Panc1 (cell line): ENCODE measurements around the gene TGM3. TPM values are rescaled to one million over a fixed set of nuclear protein-coding genes. Genes with fewer than 3 reads are reported as not detected.

Experiments
- ATAC-seq: fragments of 200-7000 bp; cut with Tn5 transposase; 2 replicates; pipeline ENCODE4 v1.9.1; 2020; ENCODE audit warnings: mild to moderate bottlenecking, moderate library complexity
- BruUV-seq: library from RNA; stranded (reverse); fragments of 400-500 nt; replicated peaks from 2 replicates; lab custom pipeline; 2021; lab: Mats Ljungman, UMichigan
- CTCF ChIA-PET: fragments of 300-600 bp; sonication (Branson Sonifier 250); formaldehyde crosslinking; loops from one replicate; lab custom pipeline; 2022; ENCODE audit warnings: antibody characterized with exemption; lab: Charles Lee
- POLR2A ChIA-PET: fragments of 300-600 bp; sonication (Branson Sonifier 250); formaldehyde crosslinking; loops from one replicate; lab custom pipeline; 2022; ENCODE audit warnings: antibody characterized with exemption; lab: Charles Lee
- DNase-seq: peaks from one replicate; pipeline ENCODE4 v3.0.0-alpha.2; 2010; ENCODE audit warnings: low read depth, low spot score
- H3K27ac ChIP-seq: 2 replicates; pipeline ENCODE4 v1.5.1; 2011; ENCODE audit warnings: mild to moderate bottlenecking, low read length, inconsistent platforms
- H3K27me3 ChIP-seq: fragments of 200-500 bp; sonication (Bioruptor generic); 2 replicates; pipeline ENCODE4 v1.6.0; 2014; ENCODE audit warnings: low read length, inconsistent platforms; ENCODE audit not compliant: control insufficient read depth, insufficient read depth
- H3K36me3 ChIP-seq: fragments of 200-500 bp; sonication (Bioruptor generic); 2 replicates; pipeline ENCODE4 v1.5.1; 2014; ENCODE audit warnings: inconsistent platforms, mild to moderate bottlenecking, low read length, moderate library complexity; ENCODE audit not compliant: control insufficient read depth, insufficient read depth
- H3K4me1 ChIP-seq: 2 replicates; pipeline ENCODE4 v1.5.1; 2011; ENCODE audit warnings: inconsistent platforms, mild to moderate bottlenecking, low read length, moderate library complexity; ENCODE audit not compliant: control insufficient read depth, insufficient read depth
- H3K4me3 ChIP-seq, 2 experiments: 2 replicates each; pipeline ENCODE4 v1.5.1; 2011 to 2012; ENCODE audit warnings: low read depth in 2 of 2, low read length in 2 of 2, mild to moderate bottlenecking in 2 of 2, inconsistent platforms in 1 of 2, moderate library complexity in 1 of 2
- H3K9me3 ChIP-seq: fragments of 200-500 bp; sonication (Bioruptor generic); 2 replicates; pipeline ENCODE4 v1.5.1; 2014; ENCODE audit warnings: low read depth, mild to moderate bottlenecking, inconsistent platforms, low read length, moderate library complexity; ENCODE audit not compliant: control insufficient read depth, insufficient read depth
- POLR2AphosphoS5 ChIP-seq: IDR thresholded peaks from 2 replicates; pipeline ENCODE4 v1.6.1; 2012; ENCODE audit warnings: mild to moderate bottlenecking, low read depth, low read length, moderate library complexity
- SIN3A ChIP-seq: IDR thresholded peaks from 2 replicates; pipeline ENCODE4 v1.6.1; 2012; ENCODE audit warnings: low read depth, mild to moderate bottlenecking, low read length, moderate library complexity, borderline replicate concordance; ENCODE audit not compliant: insufficient read depth
- TCF7L2 ChIP-seq: IDR thresholded peaks from 2 replicates; pipeline ENCODE4 v1.6.1; 2011; ENCODE audit warnings: mild to moderate bottlenecking, low read depth, low read length, inconsistent platforms
- in situ Hi-C: cut with HindIII; loops from 2 replicates; pipeline ENCODE4 v1.10.0; 2016; ENCODE audit warnings: low sequenced_read_pairs, low pct_unique_long_range_greater_than_20kb
- intact Hi-C: fragments of 100-400 bp; cut with micrococcal nuclease; formaldehyde crosslinking; loops from one replicate; pipeline ENCODE4 v1.10.0; 2022; ENCODE audit not compliant: unreplicated experiment
- total RNA-seq: library from RNA; stranded (reverse); gene quantifications from one replicate; pipeline ENCODE4 v1.2.1, GENCODE V29; 2021; ENCODE audit not compliant: unreplicated experiment
- TF ChIP-seq, protein P1 (sequence below): fragments of 450-650 bp; IDR thresholded peaks from 2 replicates; pipeline ENCODE4 v1.5.1; 2017; ENCODE audit warnings: mild to moderate bottlenecking
- TF ChIP-seq, protein P2 (sequence below), 2 experiments: IDR thresholded peaks; 2 replicates each; pipeline ENCODE4 v1.6.1; 2011 to 2012; ENCODE audit warnings: low read depth in 2 of 2, control low read depth in 1 of 2, low read length in 1 of 2, mild to moderate bottlenecking in 1 of 2, moderate library complexity in 1 of 2; ENCODE audit not compliant: insufficient read depth in 1 of 2

TGM3 gene
- total RNA-seq, 1 experiment from 2014 or later: not detected

DNA sequence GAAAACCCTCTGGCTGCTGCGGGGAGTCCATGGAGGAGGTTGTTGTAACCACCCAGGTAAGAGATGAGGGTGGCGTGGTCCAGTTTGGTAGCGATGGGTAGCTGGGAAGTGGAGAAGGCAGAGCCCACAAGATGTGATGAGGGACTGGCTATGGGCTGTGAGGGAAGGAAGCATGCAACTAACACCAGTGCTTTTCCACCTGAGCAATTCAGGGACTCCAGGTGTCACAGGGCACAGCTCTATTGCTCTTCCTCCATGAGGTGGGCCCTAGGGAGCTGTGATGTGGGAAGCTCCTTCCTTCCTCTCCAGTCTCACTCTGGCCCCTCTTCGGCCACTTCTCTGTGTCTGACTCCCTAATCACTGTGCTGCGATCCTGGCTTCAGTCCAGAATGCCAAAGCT lies 52.5 kb downstream of the TGM3 start:
- ATAC-seq: no peak
- H3K4me1 ChIP-seq: no peaks in the 10 kb centered on the region
- CTCF ChIA-PET: no interaction called here
- POLR2A ChIA-PET: no interaction called here
- no peaks in the 10 kb centered on the region for H3K27me3 ChIP-seq
- in situ Hi-C loops (no loop called here), intact Hi-C loops (no loop called here)
- no peak overlapping the region for H3K4me3 ChIP-seq
- no peaks in the 10 kb centered on the region for H3K9me3 ChIP-seq
- TF ChIP-seq, protein P1, sequence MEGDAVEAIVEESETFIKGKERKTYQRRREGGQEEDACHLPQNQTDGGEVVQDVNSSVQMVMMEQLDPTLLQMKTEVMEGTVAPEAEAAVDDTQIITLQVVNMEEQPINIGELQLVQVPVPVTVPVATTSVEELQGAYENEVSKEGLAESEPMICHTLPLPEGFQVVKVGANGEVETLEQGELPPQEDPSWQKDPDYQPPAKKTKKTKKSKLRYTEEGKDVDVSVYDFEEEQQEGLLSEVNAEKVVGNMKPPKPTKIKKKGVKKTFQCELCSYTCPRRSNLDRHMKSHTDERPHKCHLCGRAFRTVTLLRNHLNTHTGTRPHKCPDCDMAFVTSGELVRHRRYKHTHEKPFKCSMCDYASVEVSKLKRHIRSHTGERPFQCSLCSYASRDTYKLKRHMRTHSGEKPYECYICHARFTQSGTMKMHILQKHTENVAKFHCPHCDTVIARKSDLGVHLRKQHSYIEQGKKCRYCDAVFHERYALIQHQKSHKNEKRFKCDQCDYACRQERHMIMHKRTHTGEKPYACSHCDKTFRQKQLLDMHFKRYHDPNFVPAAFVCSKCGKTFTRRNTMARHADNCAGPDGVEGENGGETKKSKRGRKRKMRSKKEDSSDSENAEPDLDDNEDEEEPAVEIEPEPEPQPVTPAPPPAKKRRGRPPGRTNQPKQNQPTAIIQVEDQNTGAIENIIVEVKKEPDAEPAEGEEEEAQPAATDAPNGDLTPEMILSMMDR: no peak
- no peak for TF ChIP-seq POLR2AphosphoS5
- TF ChIP-seq TCF7L2: no peak
- TF ChIP-seq, protein P2, sequence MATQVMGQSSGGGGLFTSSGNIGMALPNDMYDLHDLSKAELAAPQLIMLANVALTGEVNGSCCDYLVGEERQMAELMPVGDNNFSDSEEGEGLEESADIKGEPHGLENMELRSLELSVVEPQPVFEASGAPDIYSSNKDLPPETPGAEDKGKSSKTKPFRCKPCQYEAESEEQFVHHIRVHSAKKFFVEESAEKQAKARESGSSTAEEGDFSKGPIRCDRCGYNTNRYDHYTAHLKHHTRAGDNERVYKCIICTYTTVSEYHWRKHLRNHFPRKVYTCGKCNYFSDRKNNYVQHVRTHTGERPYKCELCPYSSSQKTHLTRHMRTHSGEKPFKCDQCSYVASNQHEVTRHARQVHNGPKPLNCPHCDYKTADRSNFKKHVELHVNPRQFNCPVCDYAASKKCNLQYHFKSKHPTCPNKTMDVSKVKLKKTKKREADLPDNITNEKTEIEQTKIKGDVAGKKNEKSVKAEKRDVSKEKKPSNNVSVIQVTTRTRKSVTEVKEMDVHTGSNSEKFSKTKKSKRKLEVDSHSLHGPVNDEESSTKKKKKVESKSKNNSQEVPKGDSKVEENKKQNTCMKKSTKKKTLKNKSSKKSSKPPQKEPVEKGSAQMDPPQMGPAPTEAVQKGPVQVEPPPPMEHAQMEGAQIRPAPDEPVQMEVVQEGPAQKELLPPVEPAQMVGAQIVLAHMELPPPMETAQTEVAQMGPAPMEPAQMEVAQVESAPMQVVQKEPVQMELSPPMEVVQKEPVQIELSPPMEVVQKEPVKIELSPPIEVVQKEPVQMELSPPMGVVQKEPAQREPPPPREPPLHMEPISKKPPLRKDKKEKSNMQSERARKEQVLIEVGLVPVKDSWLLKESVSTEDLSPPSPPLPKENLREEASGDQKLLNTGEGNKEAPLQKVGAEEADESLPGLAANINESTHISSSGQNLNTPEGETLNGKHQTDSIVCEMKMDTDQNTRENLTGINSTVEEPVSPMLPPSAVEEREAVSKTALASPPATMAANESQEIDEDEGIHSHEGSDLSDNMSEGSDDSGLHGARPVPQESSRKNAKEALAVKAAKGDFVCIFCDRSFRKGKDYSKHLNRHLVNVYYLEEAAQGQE (IDR thresholded peaks at IDR 0.05; ENCODE audit: insufficient read depth in 1 of 2, low read depth in 2 of 2, low read length in 1 of 2): no peak
- no peak for TF ChIP-seq SIN3A
- DNase-seq: no peak
- no TSS peak for BruUV-seq
- H3K36me3 ChIP-seq: no peaks in the 10 kb centered on the region
- no peak overlapping the region for H3K27ac ChIP-seq

DNA sequence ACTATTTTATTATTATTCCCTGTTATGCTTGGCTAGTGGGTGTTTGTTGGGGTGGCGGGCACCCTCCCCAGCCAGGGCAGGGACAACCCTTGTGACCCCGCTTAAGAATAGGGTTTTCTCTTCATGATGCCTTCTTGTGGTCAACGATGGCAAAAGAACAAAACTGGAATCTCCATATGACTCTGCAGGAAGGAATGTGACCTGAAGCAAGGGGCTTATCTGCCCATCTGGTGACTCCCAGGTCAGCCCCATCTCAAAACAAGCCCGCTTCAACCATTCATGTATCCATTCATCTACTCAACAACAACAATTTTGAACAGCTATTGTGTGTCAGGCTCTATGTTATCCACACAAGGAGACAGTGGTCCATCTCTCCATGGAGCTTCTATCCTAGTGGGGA lies 54.0 kb downstream of the TGM3 start:
- ChIA-PET CTCF (interaction anchor here (0.7 kb wide), 1 partner anchor 142 kb away, joined by 3 read pairs; no protein-coding TSS in a partner anchor), POLR2A (no interaction called here)
- H3K9me3 ChIP-seq: no peaks in the 10 kb centered on the region
- no peak overlapping the region for H3K27ac ChIP-seq
- no TSS peak for BruUV-seq
- TF ChIP-seq, protein P1: no peak
- TF ChIP-seq POLR2AphosphoS5: no peak
- TF ChIP-seq, protein P2 (IDR thresholded peaks at IDR 0.05; ENCODE audit: insufficient read depth in 1 of 2, low read depth in 2 of 2, low read length in 1 of 2): no peak
- TF ChIP-seq TCF7L2: no peak
- TF ChIP-seq SIN3A: no peak
- no peak for ATAC-seq
- H3K27me3 ChIP-seq: peaks cover 4% of the 10 kb centered on the region; the same call in 1 of the 2 replicates
- intact Hi-C loops (no loop called here), in situ Hi-C loops (no loop called here)
- no peaks in the 10 kb centered on the region for H3K36me3 ChIP-seq
- H3K4me3 ChIP-seq: no peak overlapping the region
- DNase-seq: no peak
- H3K4me1 ChIP-seq: no peaks in the 10 kb centered on the region
